Skeletal muscle satellite cell (primary cell): ENCODE measurements around the gene RTN4R.

Experiments used
- H3K27me3 ChIP-seq: 2 replicates; pipeline ENCODE4 v1.7.0; 2013; ENCODE audit warnings: low read length; ENCODE audit not compliant: control insufficient read depth, insufficient read depth
- H3K36me3 ChIP-seq: 2 replicates; pipeline ENCODE4 v1.7.0; 2013; ENCODE audit warnings: mild to moderate bottlenecking, control low read depth, low read length; ENCODE audit not compliant: insufficient read depth
- H3K4me1 ChIP-seq: 2 replicates; pipeline ENCODE4 v1.7.0; 2013; ENCODE audit warnings: low read length; ENCODE audit not compliant: control insufficient read depth, insufficient read depth
- H3K4me2 ChIP-seq: 2 replicates; pipeline ENCODE4 v1.7.0; 2013; ENCODE audit warnings: mild to moderate bottlenecking, low read length
- H3K4me3 ChIP-seq: 2 replicates; pipeline ENCODE4 v1.7.0; 2013; ENCODE audit warnings: low read length
- H3K9ac ChIP-seq: 2 replicates; pipeline ENCODE4 v1.7.0; 2013; ENCODE audit warnings: mild to moderate bottlenecking, low read depth, low read length, moderate library complexity
- H3K9me3 ChIP-seq: replicated peaks from 2 replicates; pipeline ENCODE4 v1.7.0; 2013; ENCODE audit warnings: mild to moderate bottlenecking, control low read depth, low read length

RTN4R gene

DNA sequence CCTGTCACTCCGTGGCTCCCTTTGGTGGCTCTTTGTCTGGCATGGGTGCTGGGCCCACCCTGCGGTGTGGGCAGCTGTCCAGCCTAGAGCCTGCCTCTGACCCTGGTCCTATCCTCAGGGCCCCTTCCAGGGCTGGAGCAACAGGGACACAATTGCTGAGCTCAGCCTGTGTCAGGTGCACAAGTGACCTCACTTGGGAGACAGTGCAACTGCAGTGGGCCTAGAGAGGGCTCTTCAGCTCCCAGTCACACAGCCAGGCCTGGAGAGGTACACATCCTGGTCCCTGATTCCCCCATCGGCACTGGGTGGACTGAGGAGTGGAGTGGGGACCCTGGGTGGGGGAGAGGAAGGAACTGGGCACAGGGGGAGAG, 43.9 kb downstream of the RTN4R start:
- H3K9ac ChIP-seq: no peak overlapping the region
- H3K9me3 ChIP-seq: no peaks in the 10 kb centered on the region
- H3K4me1 ChIP-seq: no peaks in the 10 kb centered on the region
- no peak overlapping the region for H3K4me2 ChIP-seq
- no peaks in the 10 kb centered on the region for H3K36me3 ChIP-seq
- peaks cover 47% of the 10 kb centered on the region for H3K27me3 ChIP-seq
- H3K4me3 ChIP-seq: no peak overlapping the region

DNA sequence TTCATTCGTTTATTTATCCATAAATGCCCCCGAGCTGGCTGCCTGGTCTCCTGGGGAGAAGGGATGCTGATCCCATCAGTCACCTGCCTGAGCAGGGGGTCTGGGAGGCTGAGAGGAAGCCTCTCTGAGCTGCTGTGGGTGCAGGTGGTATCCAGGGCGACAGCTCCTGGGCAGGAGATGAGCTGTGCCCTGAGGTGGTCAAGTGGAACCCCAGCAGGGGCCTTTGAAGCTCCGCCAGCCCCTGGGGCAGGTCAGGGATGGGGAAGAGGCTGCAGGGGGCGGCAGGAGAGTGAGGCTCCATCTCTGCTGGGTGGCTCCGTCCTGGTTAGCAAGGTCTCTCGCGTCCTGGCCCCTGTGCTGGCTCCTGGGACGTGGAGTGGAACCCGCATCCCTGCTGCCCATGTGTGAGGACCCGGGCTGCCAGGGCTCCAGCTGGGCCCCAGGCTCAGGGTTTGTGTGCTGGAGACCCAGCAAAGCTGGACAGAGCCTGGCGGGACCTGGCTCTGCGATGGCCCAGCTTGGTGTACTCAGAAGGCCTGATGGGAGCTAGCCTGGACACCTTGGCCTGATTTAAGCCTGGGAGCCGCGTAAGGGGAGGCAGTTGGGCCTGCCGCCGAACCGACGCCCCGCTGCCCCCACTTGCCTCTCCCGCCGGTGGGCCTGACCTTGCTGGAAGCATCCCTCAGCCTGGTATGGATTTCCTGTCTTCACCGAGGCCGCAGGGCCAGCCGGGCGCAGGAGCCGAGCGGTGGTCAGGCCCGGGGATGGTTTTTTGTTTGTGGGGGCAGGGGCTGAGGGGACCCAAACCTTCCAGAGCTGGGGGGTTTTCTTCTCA, 44.5 kb downstream of the RTN4R start:
- Histone ChIP-seq H3K36me3 (no peaks in the 10 kb centered on the region), H3K4me1 (no peaks in the 10 kb centered on the region), H3K9ac (no peak overlapping the region), H3K4me2 (no peak overlapping the region), H3K27me3 (peaks cover 41% of the 10 kb centered on the region), H3K9me3 (no peaks in the 10 kb centered on the region), H3K4me3 (no peak overlapping the region)

DNA sequence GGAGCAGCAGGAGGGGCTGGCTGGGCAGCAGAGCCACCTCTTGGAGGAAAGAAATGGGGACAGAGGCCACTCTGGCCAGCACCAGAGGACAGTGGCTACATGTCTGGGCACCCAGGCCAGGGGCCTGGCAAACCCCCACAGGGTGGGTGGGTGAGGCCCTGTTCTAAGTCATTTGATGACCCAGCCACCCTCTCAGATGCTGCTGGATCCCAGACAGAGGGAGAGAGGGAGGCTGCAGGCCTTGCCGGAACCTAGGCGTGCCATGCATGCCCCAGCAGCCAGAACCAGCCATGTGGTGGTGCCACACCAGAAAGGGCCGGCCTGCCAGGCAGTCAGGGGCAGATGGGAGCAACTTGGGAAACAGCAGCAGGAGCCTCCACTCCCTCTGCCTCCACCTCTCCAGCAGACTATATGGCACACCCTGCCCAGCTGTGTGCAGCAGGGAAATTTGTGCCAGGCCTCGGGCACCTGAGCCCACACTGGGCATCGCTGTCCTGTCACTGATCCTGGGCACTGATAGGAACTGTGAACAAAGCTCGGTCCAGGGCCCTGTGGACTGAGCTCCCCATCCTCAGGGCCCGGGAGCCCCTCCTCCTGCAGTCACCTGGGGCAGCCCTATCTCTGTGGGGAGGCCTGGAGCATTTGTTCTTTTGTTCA, 45.2 kb downstream of the RTN4R start:
- no peak overlapping the region for H3K9ac ChIP-seq
- H3K27me3 ChIP-seq: peaks cover 33% of the 10 kb centered on the region
- no peaks in the 10 kb centered on the region for H3K36me3 ChIP-seq
- H3K4me1 ChIP-seq: no peaks in the 10 kb centered on the region
- no peak overlapping the region for H3K4me3 ChIP-seq
- H3K4me2 ChIP-seq: no peak overlapping the region
- H3K9me3 ChIP-seq: no peaks in the 10 kb centered on the region

DNA sequence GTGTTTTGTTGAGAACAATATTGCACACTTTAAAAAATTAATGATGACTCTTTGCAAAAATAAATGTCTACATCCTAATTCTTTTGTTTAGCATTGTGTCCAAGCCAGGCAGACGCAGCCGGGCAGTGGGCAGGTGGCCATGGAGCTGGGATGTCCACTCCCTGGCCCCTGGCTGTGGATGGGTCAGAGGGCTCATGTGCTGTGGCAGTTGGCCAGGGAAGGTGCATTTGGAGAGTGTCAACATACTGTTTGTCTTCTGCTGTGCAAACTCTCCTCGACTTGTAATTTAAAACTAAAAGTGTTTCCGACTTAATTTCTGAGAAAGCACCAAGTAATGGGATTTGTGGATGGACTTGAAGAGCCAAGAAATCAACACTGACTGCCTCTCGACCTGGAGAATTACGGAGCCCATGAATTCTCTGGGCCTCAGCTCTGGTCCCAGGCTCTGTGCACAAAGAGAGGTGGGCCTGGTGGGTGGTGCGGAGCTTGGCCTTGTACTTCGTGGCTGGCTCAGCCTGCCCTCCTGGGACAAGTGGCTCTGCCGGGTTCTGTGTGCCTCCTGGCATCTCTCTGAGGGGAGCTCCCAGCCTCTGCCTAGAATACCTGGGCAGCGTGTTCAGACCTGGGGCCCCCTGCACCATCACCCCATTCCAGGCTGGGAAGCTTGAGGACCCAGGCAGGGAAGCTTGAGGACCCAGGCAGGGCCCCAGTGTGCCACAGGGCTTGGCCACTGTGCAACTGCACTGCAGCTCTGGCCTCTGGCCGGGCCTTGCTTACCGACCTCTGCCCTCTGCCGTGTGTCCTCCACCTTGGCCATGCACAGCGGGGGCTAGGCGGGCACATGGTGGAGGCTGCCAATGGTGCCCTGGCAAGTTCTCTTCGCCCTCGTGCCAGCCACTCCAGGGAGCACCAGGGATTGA, 46.4 kb downstream of the RTN4R start:
- H3K36me3 ChIP-seq: no peaks in the 10 kb centered on the region
- H3K4me1 ChIP-seq: no peaks in the 10 kb centered on the region
- no peak overlapping the region for H3K4me2 ChIP-seq
- H3K9ac ChIP-seq: no peak overlapping the region
- H3K27me3 ChIP-seq: peaks cover 25% of the 10 kb centered on the region
- H3K4me3 ChIP-seq: no peak overlapping the region
- no peaks in the 10 kb centered on the region for H3K9me3 ChIP-seq

DNA sequence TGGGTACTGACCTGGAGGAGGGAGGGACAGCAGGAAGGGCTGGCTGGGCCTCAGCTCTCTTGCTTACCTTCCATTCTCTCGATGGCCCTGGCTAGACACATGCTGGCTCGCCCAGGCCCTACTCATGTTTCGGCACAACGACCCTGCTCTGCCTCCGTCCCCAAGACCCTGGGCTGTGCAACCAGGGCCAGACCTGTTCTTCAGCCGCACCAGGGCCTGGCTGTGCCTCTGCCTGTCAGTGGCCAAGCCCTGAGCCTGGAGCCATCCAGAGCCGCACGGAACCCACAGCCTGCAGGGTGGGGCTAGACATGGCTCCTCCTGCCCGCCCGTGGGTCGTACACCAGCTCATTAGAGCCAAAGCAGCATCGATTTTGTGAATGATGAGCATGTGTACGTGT, 47.5 kb downstream of the RTN4R start:
- H3K4me3 ChIP-seq: no peak overlapping the region
- H3K4me2 ChIP-seq: no peak overlapping the region
- H3K36me3 ChIP-seq: no peaks in the 10 kb centered on the region
- H3K9ac ChIP-seq: no peak overlapping the region
- H3K27me3 ChIP-seq: peaks cover 18% of the 10 kb centered on the region
- H3K9me3 ChIP-seq: no peaks in the 10 kb centered on the region
- no peaks in the 10 kb centered on the region for H3K4me1 ChIP-seq

DNA sequence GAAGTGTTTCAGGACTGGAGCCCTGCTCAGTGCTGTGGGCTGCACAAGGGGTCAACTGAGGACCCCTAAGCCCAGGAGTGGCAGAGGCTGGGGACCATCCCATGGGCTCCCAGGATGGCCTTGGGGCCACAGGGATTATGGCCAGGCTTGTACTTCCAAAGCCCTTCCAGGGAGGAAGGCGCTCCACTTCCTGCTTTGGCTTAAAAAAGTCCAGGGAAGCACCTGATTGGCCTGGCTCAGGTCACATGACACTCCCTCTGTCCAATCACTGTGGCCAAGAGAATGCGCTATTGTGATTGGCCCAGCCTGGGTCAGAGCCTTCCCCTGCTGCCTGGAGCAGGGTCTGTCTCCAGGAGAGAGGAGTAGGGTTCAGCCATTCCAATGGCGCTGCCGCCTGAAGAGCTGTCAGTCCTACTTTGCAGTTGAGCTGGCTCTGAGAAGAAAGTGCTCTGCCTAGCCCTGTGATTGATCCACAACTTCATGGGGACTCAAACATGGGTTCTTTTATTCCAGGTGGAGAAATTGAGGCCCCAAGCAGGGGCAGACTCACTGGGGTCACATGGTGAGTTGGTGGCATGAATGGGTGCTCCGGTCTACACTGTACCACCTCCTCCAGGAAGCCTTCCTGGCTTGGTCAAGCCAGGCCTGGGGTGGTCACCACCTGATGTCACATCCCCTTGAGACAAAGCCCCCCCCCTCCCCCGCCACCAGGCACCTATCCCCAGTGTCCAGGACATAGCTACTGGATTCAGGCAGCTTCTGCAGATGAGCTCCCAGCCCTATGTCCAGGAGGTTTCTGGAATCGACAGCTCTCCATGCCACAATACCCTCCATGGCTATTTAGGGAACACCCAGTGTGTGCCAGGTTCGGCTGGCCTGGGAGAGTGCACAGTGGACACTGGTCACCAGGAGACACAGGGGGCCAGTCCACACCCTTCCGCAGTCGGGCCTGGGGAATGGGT, 48.2 kb downstream of the RTN4R start:
- no peak overlapping the region for H3K9ac ChIP-seq
- no peaks in the 10 kb centered on the region for H3K4me1 ChIP-seq
- H3K4me3 ChIP-seq: no peak overlapping the region
- no peak overlapping the region for H3K4me2 ChIP-seq
- H3K27me3 ChIP-seq: peaks cover 18% of the 10 kb centered on the region
- H3K9me3 ChIP-seq: no peaks in the 10 kb centered on the region
- H3K36me3 ChIP-seq: no peaks in the 10 kb centered on the region

DNA sequence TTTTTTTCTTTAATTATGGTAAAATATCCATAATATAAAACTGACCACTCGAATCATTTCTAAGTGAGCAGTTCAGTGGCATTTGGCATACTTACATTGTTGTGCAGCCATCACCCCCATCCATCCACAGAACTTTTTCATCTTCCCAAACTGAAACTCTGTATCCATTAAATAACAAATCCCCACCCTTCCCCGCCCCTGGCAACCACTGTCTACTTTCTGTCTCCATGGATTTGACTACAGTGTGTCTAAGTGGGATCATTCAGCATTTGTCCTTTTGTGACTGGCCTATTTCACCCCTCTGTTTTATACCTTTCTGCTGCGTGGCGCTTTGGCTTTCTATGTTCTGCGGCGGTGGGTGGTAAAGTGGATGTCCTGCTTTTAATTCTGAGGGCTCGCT, 49.1 kb downstream of the RTN4R start:
- no peak overlapping the region for H3K9ac ChIP-seq
- H3K4me1 ChIP-seq: no peaks in the 10 kb centered on the region
- no peaks in the 10 kb centered on the region for H3K9me3 ChIP-seq
- H3K36me3 ChIP-seq: no peaks in the 10 kb centered on the region
- H3K4me3 ChIP-seq: no peak overlapping the region
- no peak overlapping the region for H3K4me2 ChIP-seq
- H3K27me3 ChIP-seq: peaks cover 18% of the 10 kb centered on the region

DNA sequence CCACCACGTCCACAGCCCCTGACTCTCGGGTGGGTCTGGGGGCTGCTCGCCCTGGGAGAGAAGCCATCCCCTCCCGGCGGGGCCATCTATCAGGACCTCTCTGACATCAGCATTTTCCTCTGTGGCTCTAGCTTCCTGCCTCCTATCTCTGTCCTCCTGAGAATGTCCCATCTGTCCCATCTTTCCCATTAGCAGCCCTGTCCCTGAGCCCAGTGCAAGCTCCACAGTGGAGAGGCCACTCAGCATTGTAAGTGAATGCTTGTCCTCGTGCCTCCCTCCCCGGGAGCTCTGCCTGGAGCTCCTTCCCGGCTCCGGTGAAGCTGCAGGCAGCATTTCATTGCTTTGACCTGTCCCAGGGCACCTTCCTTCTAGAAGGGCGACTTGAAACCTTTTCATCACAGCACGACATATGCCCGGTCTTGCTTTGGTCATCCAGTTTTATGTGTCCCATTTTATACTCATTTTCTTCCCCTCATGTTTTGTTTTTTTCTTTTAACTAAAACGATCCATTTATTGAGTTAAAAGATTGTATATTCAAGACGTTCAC, 49.7 kb downstream of the RTN4R start:
- Histone ChIP-seq H3K4me1 (no peaks in the 10 kb centered on the region), H3K27me3 (peaks cover 18% of the 10 kb centered on the region), H3K9ac (no peak overlapping the region), H3K4me3 (no peak overlapping the region), H3K36me3 (no peaks in the 10 kb centered on the region), H3K4me2 (no peak overlapping the region), H3K9me3 (no peaks in the 10 kb centered on the region)

DNA sequence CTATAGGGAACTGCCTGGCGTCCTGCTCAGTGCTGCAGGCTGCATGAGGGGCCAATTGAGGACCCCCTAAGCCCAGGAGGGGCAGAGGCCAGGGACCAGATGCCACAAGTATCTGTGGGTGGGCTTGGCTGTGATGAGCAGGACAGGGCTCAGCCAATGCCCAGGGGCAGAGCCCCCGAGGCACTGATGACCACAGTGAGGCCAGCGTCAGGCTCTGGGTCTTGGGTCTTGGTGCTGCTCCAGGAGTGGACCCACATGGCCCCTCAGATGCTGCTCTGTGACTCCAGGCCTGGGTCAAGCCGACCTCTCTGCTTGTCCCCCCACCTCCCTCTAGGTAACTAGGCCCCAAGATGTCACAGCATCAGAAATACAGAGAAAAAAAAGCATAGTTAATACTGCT, 50.6 kb downstream of the RTN4R start:
- H3K27me3 ChIP-seq: peaks cover 15% of the 10 kb centered on the region
- no peaks in the 10 kb centered on the region for H3K9me3 ChIP-seq
- no peak overlapping the region for H3K4me3 ChIP-seq
- H3K4me1 ChIP-seq: peaks cover under 1% of the 10 kb centered on the region
- H3K4me2 ChIP-seq: no peak overlapping the region
- no peak overlapping the region for H3K9ac ChIP-seq
- no peaks in the 10 kb centered on the region for H3K36me3 ChIP-seq

DNA sequence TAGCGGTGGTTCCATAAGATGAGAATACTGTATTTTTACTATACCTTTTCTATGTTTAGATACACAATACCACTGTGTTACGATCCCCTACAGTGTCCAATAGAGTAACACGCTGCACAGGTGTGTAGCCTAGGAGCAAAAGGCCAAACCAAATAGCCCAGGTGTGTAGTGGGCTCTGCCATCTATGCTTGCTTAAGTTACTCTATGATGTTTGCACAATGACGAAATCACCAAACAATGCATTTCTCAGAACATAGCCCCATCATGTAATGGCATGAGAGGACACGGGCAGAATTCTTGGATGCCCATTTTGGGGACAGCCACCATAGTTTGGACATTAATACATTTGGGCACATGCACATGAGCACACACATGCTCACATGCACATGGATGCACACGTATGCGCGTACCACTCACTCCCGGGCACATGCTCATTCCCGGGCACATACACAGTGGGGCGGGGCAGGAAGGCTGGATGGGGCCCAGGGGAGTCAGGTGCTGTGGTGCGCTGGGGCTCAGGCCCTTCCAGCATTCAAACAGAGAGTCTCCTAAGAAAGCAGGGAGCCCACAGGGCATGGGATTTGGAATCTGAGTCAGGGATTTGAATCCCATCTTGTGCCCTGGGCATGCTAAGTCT, 51.1 kb downstream of the RTN4R start:
- H3K27me3 ChIP-seq: peaks cover 18% of the 10 kb centered on the region
- H3K4me3 ChIP-seq: no peak overlapping the region
- no peaks in the 10 kb centered on the region for H3K9me3 ChIP-seq
- no peak overlapping the region for H3K9ac ChIP-seq
- H3K4me2 ChIP-seq: no peak overlapping the region
- H3K36me3 ChIP-seq: no peaks in the 10 kb centered on the region
- H3K4me1 ChIP-seq: peaks cover 6% of the 10 kb centered on the region
